Osteocyte (in vitro differentiated cells): ENCODE measurements around the gene ADRA2A. TPM values are rescaled to one million over a fixed set of nuclear protein-coding genes. Genes with fewer than 3 reads are reported as not detected.

Source experiments
- DNase-seq: peaks from one replicate; pipeline ENCODE4 v3.0.0; 2021; ENCODE audit warnings: mixed read lengths; ENCODE audit not compliant: unreplicated experiment; ENCODE audit errors: extremely low spot score
- H3K27ac Mint-ChIP-seq: one replicate; pipeline ENCODE4 v1.8.0; 2021; ENCODE audit warnings: mild to moderate bottlenecking, mixed read lengths; ENCODE audit not compliant: unreplicated experiment
- H3K27me3 Mint-ChIP-seq: one replicate; pipeline ENCODE4 v1.8.0; 2021; ENCODE audit warnings: mixed read lengths; ENCODE audit not compliant: unreplicated experiment
- H3K36me3 Mint-ChIP-seq: one replicate; pipeline ENCODE4 v1.8.0; 2021; ENCODE audit warnings: mixed read lengths; ENCODE audit not compliant: unreplicated experiment
- H3K4me1 Mint-ChIP-seq: one replicate; pipeline ENCODE4 v1.8.0; 2021; ENCODE audit warnings: mixed read lengths; ENCODE audit not compliant: unreplicated experiment
- H3K4me3 Mint-ChIP-seq: one replicate; pipeline ENCODE4 v1.8.0; 2021; ENCODE audit warnings: mild to moderate bottlenecking, moderate library complexity, mixed read lengths; ENCODE audit not compliant: unreplicated experiment
- H3K9me3 Mint-ChIP-seq: one replicate; pipeline ENCODE4 v1.8.0; 2021; ENCODE audit warnings: mixed read lengths; ENCODE audit not compliant: unreplicated experiment
- CTCF ChIP-seq: fragments of 200-600 bp; sonication (generic); IDR thresholded peaks from 2 replicates; pipeline ENCODE4 v1.5.0; 2021; ENCODE audit warnings: antibody characterized with exemption, mild to moderate bottlenecking, moderate library complexity
- long read RNA-seq: library from polyadenylated mRNA; unstranded; transcript quantifications from one replicate; pipeline ENCODE4 v2.0.0, GENCODE V29; 2021
- total RNA-seq: library from RNA; stranded (reverse); gene quantifications from 2 replicates; pipeline ENCODE4 v1.2.1, GENCODE V29; 2021

ADRA2A gene
- not detected in 2 replicates for total RNA-seq
- long read RNA-seq = 0 reads

- Mint-ChIP-seq H3K4me1 (peaks cover 7% of the 10 kb centered on the region), H3K36me3 (no peaks in the 10 kb centered on the region), H3K4me3 (peak within 1 kb of the TSS; percentile 80), H3K27ac (no peak within 1 kb of the TSS), H3K27me3 (peaks cover 56% of the 10 kb centered on the region), H3K9me3 (no peaks in the 10 kb centered on the region)
- DNase-seq = peak; percentile 86
- TF ChIP-seq CTCF = no peak
Observed at GRCh38 chr10:111076682-111077478, at the start of gene ADRA2A. Gene ADRA2A (plus strand): TSS chr10:111077029. CDS start chr10:111077997, 968 bp downstream.

- Mint-ChIP-seq H3K36me3 (peaks cover 31% of the 10 kb centered on the region), H3K4me1 (peaks cover 14% of the 10 kb centered on the region), H3K27me3 (no peaks in the 10 kb centered on the region), H3K9me3 (peaks cover 36% of the 10 kb centered on the region), H3K27ac (no peak overlapping the region), H3K4me3 (no peak overlapping the region)
- TF ChIP-seq CTCF = no peak
- DNase-seq = no peak
Observed at GRCh38 chr10:111030042-111030750, 46.6 kb upstream of the ADRA2A start.

- Mint-ChIP-seq H3K27me3 (no peaks in the 10 kb centered on the region), H3K36me3 (peaks cover 25% of the 10 kb centered on the region), H3K27ac (peak overlapping the region; percentile 63), H3K9me3 (peaks cover 30% of the 10 kb centered on the region), H3K4me1 (peaks cover 22% of the 10 kb centered on the region), H3K4me3 (no peak overlapping the region)
- TF ChIP-seq CTCF = no peak
- no peak for DNase-seq
Observed at GRCh38 chr10:111034598-111035310, 42.1 kb upstream of the ADRA2A start.

- Mint-ChIP-seq H3K27me3 (no peaks in the 10 kb centered on the region), H3K4me3 (no peak overlapping the region), H3K9me3 (peaks cover 34% of the 10 kb centered on the region), H3K27ac (peak overlapping the region; percentile 63), H3K4me1 (peaks cover 22% of the 10 kb centered on the region), H3K36me3 (peaks cover 23% of the 10 kb centered on the region)
- TF ChIP-seq CTCF = no peak
- no peak for DNase-seq
Observed at GRCh38 chr10:111035542-111035941, 41.3 kb upstream of the ADRA2A start.
